Mesenchymal stem cell (in vitro differentiated cells and primary cell): Measurements from ENCODE around the gene GALK1.
A peak's percentile ranks its signal among the peaks of the same experiment; 100 is the strongest.

ENCODE experiments used
- DNase-seq: peaks from one replicate; pipeline ENCODE4 v3.0.0-alpha.2; 2013
- H2AFZ ChIP-seq: one replicate; pipeline ENCODE4 v1.6.1; 2013; ENCODE audit warnings: low read depth, mild to moderate bottlenecking, control low read depth, inconsistent platforms, low read length, moderate library complexity
- H2AK5ac ChIP-seq: 2 replicates; pipeline ENCODE4 v1.6.1; 2013; ENCODE audit warnings: low read length, moderate library complexity, mild to moderate bottlenecking, inconsistent platforms; ENCODE audit not compliant: severe bottlenecking
- H2BK120ac ChIP-seq: one replicate; pipeline ENCODE4 v1.6.1; 2013; ENCODE audit warnings: low read depth, mild to moderate bottlenecking, inconsistent platforms, low read length, moderate library complexity
- H2BK12ac ChIP-seq, 2 experiments: one replicate each; pipeline ENCODE4 v1.6.1; 2013; ENCODE audit warnings: inconsistent platforms in 2 of 2, low read length in 2 of 2, mild to moderate bottlenecking in 2 of 2, moderate library complexity in 2 of 2, control low read depth in 1 of 2
- H2BK15ac ChIP-seq: one replicate; pipeline ENCODE4 v1.6.1; 2013; ENCODE audit warnings: mild to moderate bottlenecking, low read depth, inconsistent platforms; ENCODE audit not compliant: poor library complexity, severe bottlenecking
- H2BK5ac ChIP-seq: 2 replicates; pipeline ENCODE4 v1.6.1; 2013; ENCODE audit warnings: low read depth, mild to moderate bottlenecking, low read length, control low read depth, inconsistent platforms; ENCODE audit not compliant: poor library complexity, severe bottlenecking
- H3K14ac ChIP-seq, 2 experiments: one replicate each; pipeline ENCODE4 v1.6.1; 2013; ENCODE audit warnings: inconsistent platforms in 2 of 2, low read length in 2 of 2, control low read depth in 1 of 2, mild to moderate bottlenecking in 1 of 2, moderate library complexity in 1 of 2
- H3K18ac ChIP-seq, 2 experiments: one replicate each; pipeline ENCODE4 v1.6.1; 2013; ENCODE audit warnings: inconsistent platforms in 2 of 2, low read length in 2 of 2, control low read depth in 1 of 2, low read depth in 1 of 2, mild to moderate bottlenecking in 1 of 2
- H3K23ac ChIP-seq, 2 experiments: one replicate each; pipeline ENCODE4 v1.6.1; 2013; ENCODE audit warnings: inconsistent platforms in 2 of 2, low read length in 2 of 2, mild to moderate bottlenecking in 2 of 2, moderate library complexity in 2 of 2, control low read depth in 1 of 2
- H3K27ac ChIP-seq: 2 replicates; pipeline ENCODE4 v1.5.1; 2013; ENCODE audit warnings: mild to moderate bottlenecking, moderate library complexity, low read length, control low read depth, inconsistent platforms; ENCODE audit not compliant: poor library complexity, severe bottlenecking
- H3K27me3 ChIP-seq, 2 experiments: 2 replicates each; pipeline versions ENCODE4 v1.6.1 to v1.7.0; 2013; ENCODE audit warnings: low read length in 2 of 2, mild to moderate bottlenecking in 2 of 2, moderate library complexity in 2 of 2, control low read depth in 1 of 2, inconsistent platforms in 1 of 2; ENCODE audit not compliant: control insufficient read depth in 1 of 2, insufficient read depth in 1 of 2
- H3K36me3 ChIP-seq, 2 experiments: 2 replicates each; pipeline versions ENCODE4 v1.6.1 to v1.7.0; 2013; ENCODE audit warnings: low read length in 2 of 2, control low read depth in 1 of 2, inconsistent platforms in 1 of 2, low read depth in 1 of 2, mild to moderate bottlenecking in 1 of 2; ENCODE audit not compliant: insufficient read depth in 2 of 2, control insufficient read depth in 1 of 2
- H3K4ac ChIP-seq, 2 experiments: one replicate each; pipeline ENCODE4 v1.6.1; 2013; ENCODE audit warnings: inconsistent platforms in 2 of 2, low read length in 2 of 2, mild to moderate bottlenecking in 2 of 2, moderate library complexity in 2 of 2, control low read depth in 1 of 2, low read depth in 1 of 2
- H3K4me1 ChIP-seq: 2 replicates; pipeline ENCODE4 v1.6.1; 2013; ENCODE audit warnings: low read depth, low read length, control low read depth; ENCODE audit not compliant: control insufficient read depth, insufficient read depth
- H3K4me2 ChIP-seq: 2 replicates; pipeline ENCODE4 v1.6.1; 2013; ENCODE audit warnings: low read length, mild to moderate bottlenecking, inconsistent platforms; ENCODE audit not compliant: poor library complexity, severe bottlenecking
- H3K4me3 ChIP-seq, 2 experiments: 2 replicates each; pipeline versions ENCODE4 v1.5.1 to v1.7.0; 2013; ENCODE audit warnings: low read length in 2 of 2, mild to moderate bottlenecking in 2 of 2, control low read depth in 1 of 2, low read depth in 1 of 2; ENCODE audit not compliant: insufficient read depth in 1 of 2
- H3K79me1 ChIP-seq: replicated peaks from 2 replicates; pipeline ENCODE4 v1.6.1; 2013; ENCODE audit warnings: mild to moderate bottlenecking, control low read depth, low read length, inconsistent platforms; ENCODE audit not compliant: poor library complexity, severe bottlenecking
- H3K9ac ChIP-seq: 2 replicates; pipeline ENCODE4 v1.7.0; 2013; ENCODE audit warnings: mild to moderate bottlenecking, low read length, moderate library complexity
- H3K9me3 ChIP-seq: 2 replicates; pipeline ENCODE4 v1.7.0; 2013; ENCODE audit warnings: mild to moderate bottlenecking, low read length; ENCODE audit not compliant: control insufficient read depth
- H4K8ac ChIP-seq: one replicate; pipeline ENCODE4 v1.6.1; 2013; ENCODE audit warnings: inconsistent platforms, mild to moderate bottlenecking, low read length, moderate library complexity
- H4K91ac ChIP-seq: one replicate; pipeline ENCODE4 v1.6.1; 2013; ENCODE audit warnings: mild to moderate bottlenecking, low read length, inconsistent platforms
- WGBS: methylation state at CpG from one replicate; pipeline ENCODE4 v1.1.7; 2013; ENCODE audit warnings: mixed read lengths; 5-methylcytosine and 5-hydroxymethylcytosine counted together

The GALK1 gene

GRCh38 chr17:75774471-75774990 is 9.5 kb upstream of the GALK1 start:
- H3K79me1 ChIP-seq = no peaks in the 10 kb centered on the region
- no peak overlapping the region for H3K27ac ChIP-seq
- no peak overlapping the region for H3K18ac ChIP-seq
- H2BK15ac ChIP-seq = no peak overlapping the region
- no peak overlapping the region for H3K4me2 ChIP-seq
- H3K23ac ChIP-seq = no peak overlapping the region
- whole genome bisulfite sequencing = 99% methylated on average over 4 of the region's 4 CpGs
- no peak overlapping the region for H2AFZ ChIP-seq
- no peaks in the 10 kb centered on the region for H3K9me3 ChIP-seq
- H3K4me3 ChIP-seq = no peak overlapping the region
- DNase-seq = no peak
- H3K9ac ChIP-seq = peak overlapping the region; percentile 97
- no peak overlapping the region for H2AK5ac ChIP-seq
- no peak overlapping the region for H2BK12ac ChIP-seq
- no peak overlapping the region for H2BK120ac ChIP-seq
- H2BK5ac ChIP-seq = no peak overlapping the region
- no peak overlapping the region for H3K4ac ChIP-seq
- H4K8ac ChIP-seq = no peak overlapping the region
- no peak overlapping the region for H4K91ac ChIP-seq
- H3K4me1 ChIP-seq = peaks cover 5% of the 10 kb centered on the region
- H3K14ac ChIP-seq = no peak overlapping the region
- peaks cover 25 to 45% of the 10 kb centered on the region in 2 experiments for H3K36me3 ChIP-seq
- no peaks in the 10 kb centered on the region for H3K27me3 ChIP-seq

- no peak overlapping the region for H3K4me2 ChIP-seq
These were observed 8.9 kb upstream of the GALK1 start for GRCh38 chr17:75773808-75774470.

GRCh38 chr17:75773121-75773807 is 8.3 kb upstream of the GALK1 start:
- H3K9ac ChIP-seq = no peak overlapping the region
- no peak overlapping the region for H2BK15ac ChIP-seq
- no peak overlapping the region for H2BK5ac ChIP-seq
- no peaks in the 10 kb centered on the region for H3K79me1 ChIP-seq
- no peak overlapping the region for H4K91ac ChIP-seq
- H2AFZ ChIP-seq = no peak overlapping the region
- H3K4me2 ChIP-seq = no peak overlapping the region
- H2BK120ac ChIP-seq = no peak overlapping the region
- H3K4me3 ChIP-seq = no peak overlapping the region
- WGBS = 92% methylated on average over 12 of the region's 12 CpGs
- H3K18ac ChIP-seq = no peak overlapping the region
- no peak overlapping the region for H3K14ac ChIP-seq
- H3K27me3 ChIP-seq = no peaks in the 10 kb centered on the region
- no peak overlapping the region for H3K27ac ChIP-seq
- peaks cover 16 to 37% of the 10 kb centered on the region in 2 experiments for H3K36me3 ChIP-seq
- no peak overlapping the region for H2AK5ac ChIP-seq
- H3K9me3 ChIP-seq = no peaks in the 10 kb centered on the region
- no peak overlapping the region for H3K4ac ChIP-seq
- H2BK12ac ChIP-seq = no peak overlapping the region
- H3K23ac ChIP-seq = no peak overlapping the region
- peaks cover 5% of the 10 kb centered on the region for H3K4me1 ChIP-seq
- DNase-seq = no peak
- no peak overlapping the region for H4K8ac ChIP-seq

More at GRCh38 chr17:75773808-75774470, 8.9 kb upstream of the GALK1 start:
- Histone ChIP-seq H3K79me1 (no peaks in the 10 kb centered on the region), H4K8ac (no peak overlapping the region), H3K4me1 (peaks cover 5% of the 10 kb centered on the region), H4K91ac (no peak overlapping the region), H3K36me3 (peaks cover 22 to 44% of the 10 kb centered on the region in 2 experiments), H2BK120ac (no peak overlapping the region), H3K23ac (no peak overlapping the region), H3K27ac (no peak overlapping the region), H2AK5ac (no peak overlapping the region), H3K18ac (no peak overlapping the region), H2BK12ac (no peak overlapping the region), H2BK5ac (no peak overlapping the region), H3K27me3 (no peaks in the 10 kb centered on the region), H2AFZ (no peak overlapping the region), H3K9ac (peak overlapping the region; percentile 97), H3K4me3 (no peak overlapping the region), H3K4ac (no peak overlapping the region), H2BK15ac (no peak overlapping the region), H3K14ac (no peak overlapping the region), H3K9me3 (no peaks in the 10 kb centered on the region)
- whole genome bisulfite sequencing = 86% methylated on average over 13 of the region's 15 CpGs
- DNase-seq = no peak
